Epithelial cell of proximal tubule (primary cell): Measurements from ENCODE around the gene CASP10. TPM values are rescaled to one million over a fixed set of nuclear protein-coding genes. Genes with fewer than 3 reads are reported as not detected.

Source experiments
- DNase-seq: peaks from one replicate; pipeline ENCODE4 v3.0.0-alpha.2; 2011; ENCODE audit warnings: low read depth
- H3K4me3 ChIP-seq: 2 replicates; pipeline ENCODE4 v1.5.1; 2011; ENCODE audit warnings: low read depth, mild to moderate bottlenecking, low read length
- CTCF ChIP-seq: conservative IDR thresholded peaks from 2 replicates; pipeline ENCODE4 v1.5.1; 2012; ENCODE audit warnings: low read depth, mild to moderate bottlenecking, low read length
- total RNA-seq: library from RNA; depleted of rRNA; stranded (reverse); fragments of >200 nt; gene quantifications from 2 replicates; pipeline ENCODE4 v1.2.3, GENCODE V29; 2015

The CASP10 gene
- total RNA-seq, 1 donor from 2014 or later = 3.8 TPM

GRCh38 chr2:201223089-201224073, 40.4 kb downstream of the CASP10 start:
- TF ChIP-seq CTCF = no peak
- H3K4me3 ChIP-seq = no peak overlapping the region
- DNase-seq = no peak

GRCh38 chr2:201228271-201228911, 45.5 kb downstream of the CASP10 start:
- no peak overlapping the region for H3K4me3 ChIP-seq
- no peak for TF ChIP-seq CTCF
- DNase-seq = no peak

- no peak overlapping the region for H3K4me3 ChIP-seq
- TF ChIP-seq CTCF = no peak
- no peak for DNase-seq
These were observed 46.0 kb downstream of the CASP10 start for GRCh38 chr2:201228912-201229290.

GRCh38 chr2:201231781-201232466, 49.0 kb downstream of the CASP10 start:
- DNase-seq = peak; percentile 73
- TF ChIP-seq CTCF = peak; percentile 98
- H3K4me3 ChIP-seq = peak overlapping the region; percentile 18

- DNase-seq = no peak
- TF ChIP-seq CTCF = no peak
- H3K4me3 ChIP-seq = no peak overlapping the region
These were observed 49.5 kb downstream of the CASP10 start for GRCh38 chr2:201232467-201232815.

- no peak for TF ChIP-seq CTCF
- peak; percentile 65 for DNase-seq
- peak overlapping the region; percentile 59 for H3K4me3 ChIP-seq
These were observed 50.4 kb downstream of the CASP10 start for GRCh38 chr2:201233192-201233811.
